H9 (cell line): ENCODE results near the gene ZC3H18. TPM values are rescaled to one million over a fixed set of nuclear protein-coding genes. Genes with fewer than 3 reads are reported as not detected.
A peak's percentile ranks its signal among the peaks of the same experiment; 100 is the strongest.

Source experiments
- DNase-seq: peaks from one replicate; pipeline ENCODE4 v3.0.0-alpha.2; 2017
- H2AFZ ChIP-seq: one replicate; pipeline ENCODE4 v1.6.1; 2013; ENCODE audit warnings: mild to moderate bottlenecking, low read length, control low read depth, moderate library complexity
- H2AK5ac ChIP-seq: 2 replicates; pipeline ENCODE4 v1.6.1; 2013; ENCODE audit warnings: low read length, control low read depth, mixed read lengths; ENCODE audit not compliant: insufficient read length
- H2BK120ac ChIP-seq: one replicate; pipeline ENCODE4 v1.6.1; 2013; ENCODE audit warnings: low read depth, mild to moderate bottlenecking, low read length, control low read depth, inconsistent platforms; ENCODE audit not compliant: poor library complexity, severe bottlenecking
- H2BK12ac ChIP-seq: 2 replicates; pipeline ENCODE4 v1.6.1; 2013; ENCODE audit warnings: low read length, control low read depth, mixed read lengths, low read depth; ENCODE audit not compliant: insufficient read length
- H2BK15ac ChIP-seq: 2 replicates; pipeline ENCODE4 v1.6.1; 2013; ENCODE audit warnings: low read depth, low read length, control low read depth
- H2BK20ac ChIP-seq: one replicate; pipeline ENCODE4 v1.6.1; 2013; ENCODE audit warnings: low read depth, mild to moderate bottlenecking, low read length, control low read depth, inconsistent platforms; ENCODE audit not compliant: poor library complexity, severe bottlenecking
- H2BK5ac ChIP-seq: 2 replicates; pipeline ENCODE4 v1.6.1; 2013; ENCODE audit warnings: low read length, control low read depth, mixed read lengths; ENCODE audit not compliant: insufficient read length
- H3K14ac ChIP-seq: 2 replicates; pipeline ENCODE4 v1.6.1; 2013; ENCODE audit warnings: low read length, control low read depth; ENCODE audit not compliant: insufficient read depth
- H3K18ac ChIP-seq: 2 replicates; pipeline ENCODE4 v1.6.1; 2013; ENCODE audit warnings: low read depth, mild to moderate bottlenecking, mixed read lengths, low read length, control low read depth; ENCODE audit not compliant: insufficient read length
- H3K23ac ChIP-seq: 2 replicates; pipeline ENCODE4 v1.6.1; 2013; ENCODE audit warnings: low read length, control low read depth, mixed read lengths, low read depth; ENCODE audit not compliant: insufficient read length
- H3K23me2 ChIP-seq: 2 replicates; pipeline ENCODE4 v1.6.1; 2013; ENCODE audit warnings: low read depth, mild to moderate bottlenecking, mixed read lengths, low read length, control low read depth; ENCODE audit not compliant: insufficient read length, poor library complexity, severe bottlenecking
- H3K27ac ChIP-seq: 2 replicates; pipeline ENCODE4 v1.5.1; 2013; ENCODE audit warnings: low read length, control low read depth, mixed read lengths, low read depth; ENCODE audit not compliant: insufficient read length
- H3K27me3 ChIP-seq: 2 replicates; pipeline ENCODE4 v1.6.1; 2013; ENCODE audit warnings: low read length, control low read depth, inconsistent platforms; ENCODE audit not compliant: insufficient read depth
- H3K4ac ChIP-seq: 2 replicates; pipeline ENCODE4 v1.6.1; 2013; ENCODE audit warnings: low read depth, mild to moderate bottlenecking, control low read depth, inconsistent platforms, low read length, moderate library complexity
- H3K4me1 ChIP-seq: 2 replicates; pipeline ENCODE4 v1.6.1; 2013; ENCODE audit warnings: low read length, control low read depth, inconsistent platforms; ENCODE audit not compliant: insufficient read depth
- H3K4me2 ChIP-seq: 2 replicates; pipeline ENCODE4 v1.6.1; 2013; ENCODE audit warnings: low read length, control low read depth, mixed read lengths; ENCODE audit not compliant: insufficient read length, insufficient read depth
- H3K56ac ChIP-seq: 2 replicates; pipeline ENCODE4 v1.6.1; 2013; ENCODE audit warnings: low read depth, mild to moderate bottlenecking, mixed read lengths, low read length, control low read depth; ENCODE audit not compliant: insufficient read length
- H3K79me1 ChIP-seq: 2 replicates; pipeline ENCODE4 v1.6.1; 2013; ENCODE audit warnings: low read depth, mild to moderate bottlenecking, moderate library complexity, low read length, control low read depth, inconsistent platforms; ENCODE audit not compliant: insufficient read depth, poor library complexity, severe bottlenecking
- H3K79me2 ChIP-seq: 2 replicates; pipeline ENCODE4 v1.6.1; 2013; ENCODE audit warnings: low read length, control low read depth, inconsistent platforms; ENCODE audit not compliant: insufficient read depth
- H3K9ac ChIP-seq: 2 replicates; pipeline ENCODE4 v1.6.1; 2013; ENCODE audit warnings: low read length, control low read depth, mixed read lengths; ENCODE audit not compliant: insufficient read length; ENCODE audit errors: extremely low read depth
- H3K9me3 ChIP-seq: one replicate; pipeline ENCODE4 v1.6.1; 2013; ENCODE audit warnings: low read depth, low read length, inconsistent platforms; ENCODE audit not compliant: control insufficient read depth
- H3T11ph ChIP-seq: one replicate; pipeline ENCODE4 v1.6.1; 2013; ENCODE audit warnings: mild to moderate bottlenecking, low read length, control low read depth, inconsistent platforms
- H4K20me1 ChIP-seq: one replicate; pipeline ENCODE4 v1.6.1; 2013; ENCODE audit not compliant: control insufficient read depth, insufficient read length, insufficient read depth
- H4K5ac ChIP-seq: 2 replicates; pipeline ENCODE4 v1.6.1; 2013; ENCODE audit warnings: low read depth, mild to moderate bottlenecking, mixed read lengths, low read length, control low read depth; ENCODE audit not compliant: insufficient read length
- H4K8ac ChIP-seq: replicated peaks from 2 replicates; pipeline ENCODE4 v1.6.1; 2013; ENCODE audit warnings: low read length, control low read depth, mixed read lengths, low read depth; ENCODE audit not compliant: insufficient read length
- H4K91ac ChIP-seq: 2 replicates; pipeline ENCODE4 v1.6.1; 2013; ENCODE audit warnings: low read depth, mild to moderate bottlenecking, moderate library complexity, mixed read lengths, low read length, control low read depth; ENCODE audit not compliant: insufficient read length
- H3K27ac Mint-ChIP-seq, 3 experiments: 2 replicates in 2 of 3; 3 replicates in 1 of 3; pipeline ENCODE4 v1.8.0; 2020 to 2021; ENCODE audit warnings: mixed read lengths in 3 of 3, mild to moderate bottlenecking in 1 of 3, moderate library complexity in 1 of 3
- H3K27me3 Mint-ChIP-seq: 2 replicates; pipeline ENCODE4 v1.8.0; 2021; ENCODE audit warnings: low read depth, mild to moderate bottlenecking, moderate library complexity, mixed read lengths
- H3K36me3 Mint-ChIP-seq, 3 experiments: 2 replicates in 2 of 3; 3 replicates in 1 of 3; pipeline ENCODE4 v1.8.0; 2020 to 2021; ENCODE audit warnings: low read depth in 3 of 3, mixed read lengths in 3 of 3; ENCODE audit not compliant: insufficient read depth in 1 of 3
- H3K4me1 Mint-ChIP-seq, 2 experiments: 2 replicates each; pipeline ENCODE4 v1.8.0; 2020; ENCODE audit warnings: mixed read lengths in 2 of 2
- H3K4me3 Mint-ChIP-seq, 2 experiments: 2 replicates in 1 of 2; 3 replicates in 1 of 2; pipeline ENCODE4 v1.8.0; 2020 to 2021; ENCODE audit warnings: mild to moderate bottlenecking in 2 of 2, mixed read lengths in 2 of 2, moderate library complexity in 1 of 2
- H3K9me3 Mint-ChIP-seq, 2 experiments: 2 replicates in 1 of 2; 3 replicates in 1 of 2; pipeline ENCODE4 v1.8.0; 2020; ENCODE audit warnings: mild to moderate bottlenecking in 2 of 2, mixed read lengths in 2 of 2, moderate library complexity in 1 of 2
- CTCF ChIP-seq: fragments of 200-600 bp; sonication (generic); conservative IDR thresholded peaks from 3 replicates; pipeline ENCODE4 v1.8.0; 2021; ENCODE audit warnings: antibody characterized with exemption, mild to moderate bottlenecking
- WGBS: extraction: QIAGEN DNeasy Blood & Tissue Kit; methylation state at CpG from one replicate; pipeline ENCODE4 v1.1.7; 2013; ENCODE audit warnings: missing lambda C conversion rate, low lambda C conversion rate, mixed read lengths; ENCODE audit not compliant: insufficient read length; ENCODE audit errors: extremely low coverage; 5-methylcytosine and 5-hydroxymethylcytosine counted together
- total RNA-seq: library from RNA; stranded (reverse); gene quantifications from 2 replicates; pipeline ENCODE4 v1.2.1, GENCODE V29; 2021

ZC3H18 gene
- total RNA-seq, 1 experiment from 2014 or later = 69.7 TPM

- Histone ChIP-seq H2BK120ac (no peak overlapping the region), H3K14ac (peak overlapping the region; percentile 92), H4K91ac (no peak overlapping the region), H2BK12ac (no peak overlapping the region), H3K4me2 (peak overlapping the region; percentile 52), H3K23me2 (peaks cover 7% of the 10 kb centered on the region), H3K27me3 (no peaks in the 10 kb centered on the region), H3K23ac (no peak overlapping the region), H3K27ac (no peak overlapping the region), H3K79me2 (no peaks in the 10 kb centered on the region), H3T11ph (no peak overlapping the region), H3K56ac (no peak overlapping the region), H3K9ac (peak overlapping the region; percentile 40), H3K18ac (peak overlapping the region; percentile 68), H3K4me1 (no peaks in the 10 kb centered on the region), H4K20me1 (no peaks in the 10 kb centered on the region), H3K4ac (no peak overlapping the region), H4K5ac (no peak overlapping the region), H3K79me1 (no peaks in the 10 kb centered on the region), H2AFZ (no peak overlapping the region), H2AK5ac (no peak overlapping the region), H4K8ac (no peak overlapping the region), H2BK5ac (no peak overlapping the region), H2BK20ac (no peak overlapping the region), H3K9me3 (no peaks in the 10 kb centered on the region), H2BK15ac (no peak overlapping the region)
- no peak overlapping the region for H3K27ac Mint-ChIP-seq
- H3K36me3 Mint-ChIP-seq = peaks cover 4 to 17% (median 11%) of the 10 kb centered on the region in 3 experiments; a peak in 6 of 7 replicates
- H3K9me3 Mint-ChIP-seq = no peaks in the 10 kb centered on the region
- peaks cover 20% of the 10 kb centered on the region for H3K27me3 Mint-ChIP-seq
- peaks cover 2 to 28% of the 10 kb centered on the region in 2 experiments for H3K4me1 Mint-ChIP-seq
- peak; percentile 81 for DNase-seq
- no CpG with 5 or more reads among the region's 114 CpGs for WGBS
- H3K4me3 Mint-ChIP-seq = peak overlapping the region; percentile 51 to 66; a peak in 3 of 5 replicates
- TF ChIP-seq CTCF = no peak
Observed at GRCh38 chr16:88533932-88534637, 36.1 kb upstream of the ZC3H18 start.
